Activated CD4-positive, alpha-beta T cell treated with anti-CD3 and anti-CD28 coated beads, Interleukin-2, amount 10 ng/mL, durations not matched to agents 24 days and 14 days (primary cell): ENCODE measurements around the gene UGT1A7. TPM values are rescaled to one million over a fixed set of nuclear protein-coding genes. Genes with fewer than 3 reads are reported as not detected.

Experiments used
- DNase-seq: peaks from one replicate; pipeline ENCODE4 v3.0.0; 2022
- H3K27ac Mint-ChIP-seq: one replicate; pipeline ENCODE4 v1.8.0; 2022; ENCODE audit warnings: mild to moderate bottlenecking, mixed read lengths
- H3K27me3 Mint-ChIP-seq: one replicate; pipeline ENCODE4 v1.8.0; 2022; ENCODE audit warnings: mixed read lengths
- H3K36me3 Mint-ChIP-seq: one replicate; pipeline ENCODE4 v1.8.0; 2022; ENCODE audit warnings: low read depth, mild to moderate bottlenecking, mixed read lengths
- H3K4me1 Mint-ChIP-seq: one replicate; pipeline ENCODE4 v1.8.0; 2021; ENCODE audit warnings: mixed read lengths
- H3K4me3 Mint-ChIP-seq: one replicate; pipeline ENCODE4 v1.8.0; 2022; ENCODE audit warnings: mild to moderate bottlenecking, moderate library complexity, mixed read lengths
- H3K9me3 Mint-ChIP-seq: one replicate; pipeline ENCODE4 v1.8.0; 2021; ENCODE audit warnings: mixed read lengths
- intact Hi-C: fragments of 100-400 bp; cut with micrococcal nuclease; formaldehyde crosslinking; loops from one replicate; pipeline ENCODE4 v1.15.1; 2023
- total RNA-seq: library from RNA; stranded (reverse); gene quantifications from 2 replicates; pipeline ENCODE4 v1.2.3, GENCODE V29; 2022

Gene UGT1A7
- total RNA-seq, 1 donor from 2014 or later, result not detected

DNA sequence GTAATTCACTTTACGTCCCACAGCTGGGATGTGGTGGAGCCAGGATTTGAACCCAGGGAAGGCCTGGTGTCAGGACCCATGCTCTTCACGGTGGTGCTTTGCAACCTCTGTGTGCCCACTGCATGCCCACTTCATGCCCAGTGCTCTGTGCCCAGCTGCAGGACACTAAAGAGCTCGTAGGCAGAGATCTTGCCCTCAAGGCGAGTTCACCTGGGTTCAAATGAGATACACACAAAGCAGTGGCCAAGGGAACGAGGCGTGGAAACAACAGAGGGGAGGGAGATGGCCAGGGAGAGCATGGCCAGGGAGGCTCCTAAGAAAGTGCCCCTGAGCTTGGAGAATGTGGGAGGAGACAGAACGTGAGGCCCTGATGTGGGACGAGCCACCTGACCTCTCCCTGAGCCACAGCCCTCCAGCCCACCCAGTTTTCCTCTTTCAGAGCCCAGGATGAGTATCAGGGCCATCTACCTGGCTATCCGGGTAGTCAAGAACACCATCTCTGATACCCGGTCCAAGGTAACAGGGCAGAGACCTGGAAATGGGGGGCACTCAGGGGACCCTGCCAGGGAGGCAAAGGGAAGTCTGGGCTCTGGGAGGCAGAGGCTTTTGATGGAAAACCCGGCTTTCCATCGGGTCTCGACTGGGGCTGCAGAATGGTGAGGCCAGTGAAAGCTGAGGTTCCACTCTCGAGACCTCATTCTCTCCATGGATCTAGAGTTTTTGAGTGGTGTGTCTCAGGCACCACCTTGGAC, 116.8 kb downstream of the UGT1A7 start:
- intact Hi-C loops, result no loop called here
- no peaks in the 10 kb centered on the region for H3K9me3 Mint-ChIP-seq
- H3K36me3 Mint-ChIP-seq, result no peaks in the 10 kb centered on the region
- no peak overlapping the region for H3K4me3 Mint-ChIP-seq
- DNase-seq, result no peak
- no peaks in the 10 kb centered on the region for H3K27me3 Mint-ChIP-seq
- H3K4me1 Mint-ChIP-seq, result no peaks in the 10 kb centered on the region
- H3K27ac Mint-ChIP-seq, result no peak overlapping the region

DNA sequence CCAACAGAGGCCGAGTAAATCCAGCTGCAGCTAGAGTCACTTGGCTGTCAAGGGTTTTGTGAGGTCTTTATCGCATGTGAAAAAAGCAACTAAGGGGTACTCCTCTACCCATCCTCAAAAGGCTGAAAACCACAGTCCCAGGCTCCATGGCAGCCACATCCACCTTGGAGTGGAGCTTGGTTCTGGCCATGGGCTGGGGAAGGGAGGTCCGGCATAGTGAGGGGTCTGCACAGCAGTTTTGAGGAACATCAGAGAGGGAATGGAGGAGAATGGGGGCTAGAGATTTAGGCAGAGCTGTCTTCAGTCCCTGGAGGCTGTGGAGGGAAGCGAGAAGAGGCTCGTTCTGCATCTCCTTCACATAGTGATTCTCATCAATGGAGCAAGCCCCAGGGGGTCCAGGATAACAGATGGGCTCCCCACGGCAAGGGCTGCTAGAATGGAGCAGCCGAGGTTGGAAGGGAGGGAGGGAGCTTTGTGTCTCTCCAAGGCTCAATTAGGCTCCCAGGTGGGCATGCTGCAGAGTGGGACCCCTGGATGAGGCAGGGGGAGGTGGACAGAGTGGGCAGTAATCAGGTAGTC, 117.5 kb downstream of the UGT1A7 start:
- DNase-seq, result no peak
- no peaks in the 10 kb centered on the region for H3K4me1 Mint-ChIP-seq
- H3K36me3 Mint-ChIP-seq, result no peaks in the 10 kb centered on the region
- H3K4me3 Mint-ChIP-seq, result no peak overlapping the region
- no peaks in the 10 kb centered on the region for H3K27me3 Mint-ChIP-seq
- intact Hi-C loops, result no loop called here
- no peaks in the 10 kb centered on the region for H3K9me3 Mint-ChIP-seq
- H3K27ac Mint-ChIP-seq, result no peak overlapping the region

DNA sequence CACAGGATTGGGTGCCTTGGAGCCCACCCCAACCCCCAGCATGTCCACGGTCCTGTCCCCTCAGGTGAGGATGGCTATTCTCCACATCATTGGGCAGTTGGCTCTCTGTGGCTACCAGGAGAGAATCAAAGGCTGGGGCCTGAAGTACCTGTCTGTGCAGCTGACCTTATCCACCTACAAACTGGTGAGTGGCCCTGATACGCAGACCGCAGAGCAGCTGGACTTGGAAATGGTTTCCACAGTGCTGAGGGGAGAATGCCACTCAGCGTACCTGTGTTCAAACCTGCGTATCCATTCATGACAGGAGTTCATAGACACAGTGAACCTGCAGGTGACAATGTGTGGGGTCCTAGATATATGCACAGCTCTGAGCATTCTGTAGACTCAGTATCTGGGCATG, 118.0 kb downstream of the UGT1A7 start:
- no peaks in the 10 kb centered on the region for H3K9me3 Mint-ChIP-seq
- no peaks in the 10 kb centered on the region for H3K36me3 Mint-ChIP-seq
- no peaks in the 10 kb centered on the region for H3K4me1 Mint-ChIP-seq
- no peaks in the 10 kb centered on the region for H3K27me3 Mint-ChIP-seq
- no peak overlapping the region for H3K4me3 Mint-ChIP-seq
- H3K27ac Mint-ChIP-seq, result no peak overlapping the region
- no peak for DNase-seq
- intact Hi-C loops, result no loop called here

DNA sequence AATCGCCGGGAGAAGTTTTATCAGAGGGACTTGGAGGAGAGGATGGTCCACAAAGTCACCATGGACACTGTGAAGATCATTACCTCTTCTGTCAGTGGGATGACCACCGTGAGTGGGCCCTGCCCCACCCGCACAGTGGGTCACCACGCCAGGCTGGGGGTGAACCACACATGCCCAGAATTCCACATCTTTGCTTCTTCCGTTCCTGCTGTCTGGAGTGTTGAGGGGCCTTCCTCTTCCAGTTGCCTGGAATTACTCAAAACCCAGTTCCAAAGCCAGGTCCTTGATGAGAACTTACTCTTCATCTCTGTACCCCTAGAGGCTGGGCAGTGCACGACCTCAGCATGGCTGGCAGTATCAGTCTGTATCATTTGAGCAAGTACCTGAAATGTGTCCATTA, 118.5 kb downstream of the UGT1A7 start:
- intact Hi-C loops, result no loop called here
- Mint-ChIP-seq H3K4me3 (no peak overlapping the region), H3K36me3 (no peaks in the 10 kb centered on the region), H3K4me1 (no peaks in the 10 kb centered on the region), H3K9me3 (no peaks in the 10 kb centered on the region), H3K27ac (no peak overlapping the region), H3K27me3 (peaks cover 2% of the 10 kb centered on the region)
- DNase-seq, result no peak

DNA sequence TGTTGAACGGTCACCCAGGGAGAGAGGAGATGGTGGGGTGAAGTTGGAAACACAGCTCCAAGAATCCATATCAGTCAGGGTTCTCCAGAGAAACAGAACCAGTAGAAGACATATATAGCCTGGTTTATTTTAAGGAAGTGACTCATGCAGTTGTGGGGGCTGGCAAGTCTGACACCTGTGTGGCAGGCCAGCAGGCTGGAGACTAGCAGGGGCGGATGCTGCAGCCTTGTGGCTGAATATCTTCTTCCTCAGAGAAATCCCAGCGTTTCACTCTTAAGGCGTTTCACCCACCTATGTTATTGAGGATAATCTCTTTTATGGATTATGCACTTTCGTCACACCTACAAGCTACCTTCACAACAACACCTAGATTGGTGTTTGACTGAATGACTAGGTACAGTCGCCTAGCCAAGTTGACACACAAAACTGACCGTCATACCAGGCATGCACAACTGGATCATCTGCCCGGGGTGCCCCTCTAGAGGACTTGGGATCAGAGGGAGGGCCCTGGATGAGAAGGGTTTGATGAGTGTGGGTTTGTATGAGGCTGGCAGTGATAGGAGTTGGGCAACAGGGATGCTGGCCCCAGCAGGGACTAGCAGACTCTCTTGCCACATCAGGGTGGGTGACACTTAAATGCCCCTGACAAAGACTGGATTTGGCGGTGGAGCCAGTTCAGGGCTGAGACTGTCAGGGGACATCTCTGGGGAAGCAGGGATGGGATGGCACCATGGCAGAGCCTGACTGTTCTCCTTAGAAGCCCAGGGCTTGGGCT, 119.8 kb downstream of the UGT1A7 start:
- H3K4me3 Mint-ChIP-seq, result no peak overlapping the region
- no peak overlapping the region for H3K27ac Mint-ChIP-seq
- peaks cover 2% of the 10 kb centered on the region for H3K27me3 Mint-ChIP-seq
- H3K9me3 Mint-ChIP-seq, result no peaks in the 10 kb centered on the region
- DNase-seq, result no peak
- intact Hi-C loops, result no loop called here
- H3K36me3 Mint-ChIP-seq, result no peaks in the 10 kb centered on the region
- no peaks in the 10 kb centered on the region for H3K4me1 Mint-ChIP-seq

DNA sequence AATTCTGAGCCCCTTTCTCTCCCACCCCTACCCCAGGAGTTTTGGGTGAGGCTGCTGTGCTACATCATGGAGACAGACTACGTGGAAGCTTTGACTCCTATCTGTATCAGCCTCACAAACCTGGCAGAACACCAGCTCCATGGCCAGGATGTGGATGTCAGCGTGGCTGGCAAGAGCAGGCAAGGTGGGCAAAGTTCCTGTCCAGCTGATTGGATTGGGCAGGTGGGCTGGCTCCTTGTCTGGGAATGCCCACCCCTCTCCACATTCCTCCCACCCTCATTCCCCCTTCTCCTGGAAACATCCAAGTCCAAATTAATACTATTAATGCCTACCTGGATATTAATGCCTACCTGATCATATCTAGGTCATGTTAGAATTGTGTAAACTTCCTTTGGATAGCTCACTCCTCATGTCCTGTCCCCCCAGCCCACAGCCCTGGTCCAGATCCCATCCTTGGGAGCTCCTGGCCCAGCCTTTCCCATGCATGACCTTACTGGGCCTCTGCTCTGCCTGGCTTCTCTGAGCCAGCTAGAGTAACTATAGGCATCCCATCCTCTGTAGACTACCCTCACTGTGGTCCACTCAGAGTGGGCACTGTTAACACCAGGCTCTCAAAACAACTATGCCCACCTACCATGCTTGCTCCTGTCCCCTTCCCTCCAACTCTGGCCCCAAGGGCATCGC, 120.6 kb downstream of the UGT1A7 start:
- Mint-ChIP-seq H3K36me3 (no peaks in the 10 kb centered on the region), H3K4me3 (no peak overlapping the region)

DNA sequence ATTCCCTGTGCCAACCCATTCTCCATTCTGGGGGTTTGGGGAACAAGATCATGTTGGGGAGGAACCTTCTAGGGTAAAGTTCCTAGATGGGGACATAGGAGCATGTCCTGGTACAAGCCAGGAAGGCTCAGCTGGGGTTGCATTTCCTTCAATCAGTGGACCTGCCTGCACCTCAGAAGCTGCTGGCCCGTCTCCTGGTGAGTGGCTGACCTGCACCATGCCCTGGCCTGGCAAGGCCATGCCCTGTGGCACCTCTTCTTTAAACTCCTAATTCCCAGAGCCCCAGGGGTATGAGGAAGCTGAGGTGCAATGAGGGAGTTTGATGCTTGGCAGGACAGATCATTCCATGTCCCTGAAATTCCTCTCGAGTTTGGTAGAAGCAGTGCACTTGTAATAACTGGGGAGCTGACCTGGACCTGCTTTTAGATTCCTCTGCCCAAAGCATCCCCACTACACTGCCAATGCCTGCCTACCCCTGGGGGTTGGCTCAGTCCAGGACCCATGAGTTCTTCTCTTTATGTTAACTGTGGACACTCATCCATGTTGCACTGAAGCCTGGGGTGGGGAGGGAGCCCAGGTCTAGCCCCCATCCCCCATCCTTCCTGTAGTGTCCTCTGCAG, 121.7 kb downstream of the UGT1A7 start:
- intact Hi-C loops, result no loop called here
- Mint-ChIP-seq H3K9me3 (no peaks in the 10 kb centered on the region), H3K4me3 (no peak overlapping the region), H3K27me3 (peaks cover 2% of the 10 kb centered on the region), H3K27ac (no peak overlapping the region), H3K36me3 (no peaks in the 10 kb centered on the region), H3K4me1 (no peaks in the 10 kb centered on the region)
- DNase-seq, result no peak

More for the DNA sequence above, 120.6 kb downstream of the UGT1A7 start:
- DNase-seq, result no peak
- Mint-ChIP-seq H3K27me3 (peaks cover 2% of the 10 kb centered on the region), H3K27ac (no peak overlapping the region), H3K9me3 (no peaks in the 10 kb centered on the region), H3K4me1 (no peaks in the 10 kb centered on the region)
- intact Hi-C loops, result no loop called here

DNA sequence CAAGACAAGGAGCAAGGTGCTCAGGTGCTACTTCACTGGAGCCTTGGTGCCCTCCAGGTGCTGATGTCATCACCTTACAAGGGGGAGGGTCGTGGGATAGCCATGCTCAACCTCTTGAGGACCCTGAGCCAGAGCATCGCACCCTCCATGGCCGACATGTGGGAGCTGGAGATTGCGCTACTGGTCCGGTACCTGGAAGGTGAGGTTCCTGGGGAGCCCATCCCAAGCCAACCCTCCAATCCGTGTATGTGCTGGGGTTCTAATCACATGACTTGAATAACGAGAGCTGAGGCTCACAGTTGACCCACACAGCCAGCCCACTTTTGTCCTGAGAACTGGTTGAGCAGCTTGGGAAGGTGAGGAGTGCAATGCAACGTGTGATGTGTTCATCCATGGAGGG, 122.3 kb downstream of the UGT1A7 start:
- DNase-seq, result no peak
- Mint-ChIP-seq H3K9me3 (no peaks in the 10 kb centered on the region), H3K4me1 (no peaks in the 10 kb centered on the region), H3K36me3 (no peaks in the 10 kb centered on the region), H3K27me3 (peaks cover 2% of the 10 kb centered on the region), H3K4me3 (no peak overlapping the region), H3K27ac (no peak overlapping the region)
- intact Hi-C loops, result no loop called here

DNA sequence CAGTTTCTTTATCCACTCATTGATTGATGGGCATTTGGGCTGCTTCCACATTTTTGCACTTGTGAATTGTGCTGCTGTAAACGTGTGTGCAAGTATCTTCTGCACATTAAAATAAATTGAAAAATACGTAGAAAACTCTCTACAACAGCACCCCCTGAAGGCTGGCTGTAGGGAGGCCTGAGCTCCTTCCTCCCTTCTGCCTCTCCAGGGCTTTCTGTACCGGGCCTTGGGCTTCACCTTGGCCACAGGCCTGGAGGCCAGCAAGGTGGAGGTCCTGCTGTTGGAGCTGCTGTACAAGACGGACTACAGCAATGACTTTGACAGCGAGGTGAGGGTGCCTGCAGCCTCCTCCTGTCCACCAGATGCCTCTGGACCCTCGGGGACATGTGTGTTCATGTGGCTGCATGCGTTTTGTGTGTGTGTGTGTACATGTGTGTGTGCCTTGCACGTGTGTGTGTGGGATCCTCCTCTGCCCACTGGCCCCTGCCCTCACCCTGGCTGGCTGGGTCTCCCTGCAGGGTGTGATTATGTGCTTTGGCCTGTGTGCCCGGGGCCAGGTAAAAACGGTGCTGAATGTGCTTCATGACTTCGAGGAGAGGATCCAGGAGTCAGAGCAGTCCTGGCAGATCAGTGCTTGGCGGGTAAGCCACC, 125.6 kb downstream of the UGT1A7 start:
- no peak for DNase-seq
- peaks cover 4% of the 10 kb centered on the region for H3K27me3 Mint-ChIP-seq
- intact Hi-C loops, result no loop called here
- H3K4me1 Mint-ChIP-seq, result no peaks in the 10 kb centered on the region
- H3K36me3 Mint-ChIP-seq, result no peaks in the 10 kb centered on the region
- no peaks in the 10 kb centered on the region for H3K9me3 Mint-ChIP-seq
- no peak overlapping the region for H3K4me3 Mint-ChIP-seq
- H3K27ac Mint-ChIP-seq, result no peak overlapping the region

DNA sequence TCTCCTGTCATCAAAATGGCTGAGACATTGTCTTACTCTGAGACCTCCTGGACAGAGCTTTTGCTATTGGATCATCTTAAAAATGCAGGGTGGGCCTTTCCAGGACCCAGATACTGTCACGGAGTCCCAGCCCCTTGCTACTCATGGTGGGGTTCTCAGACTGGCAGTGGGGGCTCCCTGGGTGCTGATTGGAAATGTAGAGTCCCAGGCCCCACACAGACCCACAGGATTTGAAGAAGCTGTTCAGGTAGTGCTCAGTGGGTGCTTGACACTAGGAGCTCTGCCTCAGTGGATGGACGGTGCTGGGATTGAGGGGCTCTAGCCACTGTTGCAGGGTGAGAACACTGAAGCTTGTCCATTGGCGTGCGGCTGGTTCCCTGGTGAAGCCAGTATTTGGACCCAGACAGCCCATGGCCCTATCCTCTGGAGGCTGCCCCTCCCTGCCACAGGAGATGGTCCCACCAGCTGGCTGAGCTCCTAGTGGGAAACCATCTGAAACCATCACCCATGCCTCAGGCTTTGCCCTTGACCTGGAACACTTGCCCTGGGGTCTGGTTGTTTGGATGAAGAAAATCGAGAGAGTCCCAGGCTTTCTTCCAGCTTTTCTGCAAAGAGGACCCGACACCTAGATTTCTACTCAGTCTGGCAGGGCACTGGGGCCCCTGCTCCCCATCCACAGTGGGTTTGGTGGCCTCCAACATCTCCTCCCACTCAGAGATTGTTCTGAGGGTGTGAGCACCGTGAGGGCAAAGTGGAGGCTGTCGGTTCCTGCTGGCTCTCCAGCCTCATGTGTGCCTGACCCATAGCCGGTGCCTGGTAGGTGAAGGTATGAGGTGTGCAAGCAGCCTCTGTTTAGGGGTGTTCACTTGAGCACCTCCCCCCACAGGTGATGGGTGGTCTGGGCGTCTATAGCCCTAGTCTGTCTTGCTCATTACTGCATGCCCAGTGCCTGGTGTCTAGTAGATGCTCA, 126.5 kb downstream of the UGT1A7 start:
- H3K27ac Mint-ChIP-seq, result no peak overlapping the region
- no peaks in the 10 kb centered on the region for H3K36me3 Mint-ChIP-seq
- no peaks in the 10 kb centered on the region for H3K9me3 Mint-ChIP-seq
- DNase-seq, result no peak
- H3K4me3 Mint-ChIP-seq, result no peak overlapping the region
- intact Hi-C loops, result no loop called here
- peaks cover 4% of the 10 kb centered on the region for H3K27me3 Mint-ChIP-seq
- H3K4me1 Mint-ChIP-seq, result no peaks in the 10 kb centered on the region

DNA sequence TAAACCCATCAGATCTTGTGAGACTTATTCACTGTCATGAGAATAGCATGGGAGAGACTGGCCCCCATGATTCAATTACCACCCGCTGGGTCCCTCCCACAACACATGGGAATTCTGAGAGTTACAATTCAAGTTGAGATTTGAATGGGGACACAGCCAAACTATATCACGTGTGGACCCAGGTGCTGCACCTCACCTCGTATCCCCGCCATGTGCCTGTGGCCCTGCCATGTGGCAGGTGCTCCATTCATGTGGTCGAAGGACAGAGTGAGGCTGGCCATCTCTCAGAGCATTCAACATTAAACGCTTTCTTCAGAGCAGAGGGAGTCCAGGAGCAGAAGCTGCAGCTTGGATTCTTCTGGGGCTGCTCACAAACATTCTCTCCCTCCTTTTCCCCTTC, 128.7 kb downstream of the UGT1A7 start:
- DNase-seq, result no peak
- Mint-ChIP-seq H3K4me1 (no peaks in the 10 kb centered on the region), H3K27ac (no peak overlapping the region), H3K27me3 (peaks cover 8% of the 10 kb centered on the region), H3K4me3 (no peak overlapping the region), H3K9me3 (no peaks in the 10 kb centered on the region), H3K36me3 (no peaks in the 10 kb centered on the region)
- intact Hi-C loops, result no loop called here

DNA sequence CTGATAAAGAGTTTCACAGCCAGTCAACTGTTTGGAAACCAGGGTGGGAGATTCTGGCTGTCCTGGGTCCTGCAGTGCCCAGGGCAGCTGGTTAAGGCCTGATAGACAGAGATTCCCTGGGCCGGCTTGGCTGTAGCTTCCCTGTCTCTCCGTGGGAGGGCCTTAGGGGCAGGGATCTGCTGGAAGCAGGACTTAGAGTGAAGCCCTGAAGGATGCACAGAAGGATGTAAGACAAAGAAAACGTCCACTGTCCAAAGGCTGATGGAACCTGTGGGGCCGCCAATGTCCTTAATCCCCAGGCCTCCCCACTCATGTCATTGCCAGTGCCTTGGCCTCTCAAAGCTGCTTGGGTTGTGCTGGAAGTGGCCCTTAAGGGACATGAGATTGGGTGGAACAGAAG, 129.4 kb downstream of the UGT1A7 start:
- intact Hi-C loops, result no loop called here
- H3K4me3 Mint-ChIP-seq, result no peak overlapping the region
- DNase-seq, result no peak
- no peak overlapping the region for H3K27ac Mint-ChIP-seq
- H3K9me3 Mint-ChIP-seq, result no peaks in the 10 kb centered on the region
- H3K27me3 Mint-ChIP-seq, result peaks cover 9% of the 10 kb centered on the region
- no peaks in the 10 kb centered on the region for H3K36me3 Mint-ChIP-seq
- H3K4me1 Mint-ChIP-seq, result no peaks in the 10 kb centered on the region
